ENCODE data around the gene SAMD10.
"Not testable (repeated sequence)": the region's sequence is repeated elsewhere in the genome, so short reads cannot be mapped to it uniquely, and the experiment has no call there.

Gene SAMD10

GRCh38 chr20:63941282-63942081 is 38.0 kb downstream of the SAMD10 start:
- DNase-seq (ENCODE audit: low read depth): no peak

GRCh38 chr20:63940472-63941266 is 38.8 kb downstream of the SAMD10 start:
- no peak for DNase-seq (ENCODE audit: low read depth)

GRCh38 chr20:63940071-63940471 is 39.4 kb downstream of the SAMD10 start:
- DNase-seq (ENCODE audit: low read depth): no peak

GRCh38 chr20:63939061-63939935 is 40.1 kb downstream of the SAMD10 start:
- no peak for DNase-seq (ENCODE audit: low read depth)

- no peak for DNase-seq (ENCODE audit: low read depth)
Observed at GRCh38 chr20:63937596-63937995, 41.8 kb downstream of the SAMD10 start.

- no peak for DNase-seq (ENCODE audit: low read depth)
Observed at GRCh38 chr20:63935447-63935846, 44.0 kb downstream of the SAMD10 start.

- DNase-seq (ENCODE audit: low read depth): no peak
Observed at GRCh38 chr20:63934271-63935068, 45.0 kb downstream of the SAMD10 start.

GRCh38 chr20:63933646-63934045 is 45.8 kb downstream of the SAMD10 start:
- DNase-seq (ENCODE audit: low read depth): no peak

- no peak for DNase-seq (ENCODE audit: low read depth)
Observed at GRCh38 chr20:63932606-63933160, 46.8 kb downstream of the SAMD10 start.

- DNase-seq (ENCODE audit: low read depth): no peak
Observed at GRCh38 chr20:63931735-63932134, 47.7 kb downstream of the SAMD10 start.

GRCh38 chr20:63930971-63931553 is 48.4 kb downstream of the SAMD10 start:
- DNase-seq (ENCODE audit: low read depth): no peak

- DNase-seq (ENCODE audit: low read depth): not testable (repeated sequence)
Observed at GRCh38 chr20:63929473-63929883, 50.0 kb downstream of the SAMD10 start.

- no peak for DNase-seq (ENCODE audit: low read depth)
Observed at GRCh38 chr20:63929071-63929470, 50.4 kb downstream of the SAMD10 start.

- DNase-seq (ENCODE audit: low read depth): no peak
Observed at GRCh38 chr20:63926298-63926697, 53.1 kb downstream of the SAMD10 start.

- DNase-seq (ENCODE audit: low read depth): no peak
Observed at GRCh38 chr20:63924241-63924640, 55.2 kb downstream of the SAMD10 start.

All from stimulated activated CD8-positive, alpha-beta memory T cell treated with anti-CD3 and anti-CD28 coated beads, Interleukin-7, amount 100 ng/mL, for 24 hours (primary cell).